MM.1S (cell line): Measurements from ENCODE around the gene PTPRD.

Experiments
- DNase-seq: peaks from one replicate; pipeline ENCODE4 v3.0.0-alpha.2; 2015
- H2AFZ ChIP-seq: fragments of 300-600 bp; sonication (generic); 2 replicates; pipeline ENCODE4 v1.6.0; 2016; ENCODE audit warnings: antibody characterized with exemption, low read length
- H3F3A ChIP-seq: fragments of 300-600 bp; sonication (generic); 2 replicates; pipeline ENCODE4 v1.6.1; 2016; ENCODE audit warnings: mild to moderate bottlenecking, antibody characterized with exemption, low read length, moderate library complexity, mixed read lengths; ENCODE audit not compliant: insufficient read depth
- H3K27ac ChIP-seq: fragments of 300-600 bp; sonication (generic); 2 replicates; pipeline ENCODE4 v1.5.1; 2016; ENCODE audit warnings: mild to moderate bottlenecking, low read length
- H3K27me3 ChIP-seq: fragments of 300-600 bp; sonication (generic); replicated peaks from 2 replicates; pipeline ENCODE4 v1.6.0; 2016; ENCODE audit warnings: low read length; ENCODE audit not compliant: insufficient read depth
- H3K36me3 ChIP-seq: fragments of 300-600 bp; sonication (generic); replicated peaks from 2 replicates; pipeline ENCODE4 v1.6.1; 2016; ENCODE audit warnings: mild to moderate bottlenecking, low read length, mixed read lengths; ENCODE audit not compliant: insufficient read depth
- H3K4me1 ChIP-seq: fragments of 300-600 bp; sonication (generic); 2 replicates; pipeline ENCODE4 v1.6.1; 2016; ENCODE audit warnings: low read length, mixed read lengths
- H3K4me2 ChIP-seq: fragments of 300-600 bp; sonication (generic); 2 replicates; pipeline ENCODE4 v1.6.0; 2016; ENCODE audit warnings: low read depth, low read length
- H3K4me3 ChIP-seq: fragments of 300-600 bp; sonication (generic); 2 replicates; pipeline ENCODE4 v1.5.1; 2016; ENCODE audit warnings: low read length, mixed read lengths
- H3K79me2 ChIP-seq: fragments of 300-600 bp; sonication (generic); 2 replicates; pipeline ENCODE4 v1.6.1; 2016; ENCODE audit warnings: mixed run types, low read length, mixed read lengths
- H3K9ac ChIP-seq: fragments of 300-600 bp; sonication (generic); 2 replicates; pipeline ENCODE4 v1.6.1; 2016; ENCODE audit warnings: low read length, mixed read lengths
- H3K9me2 ChIP-seq: fragments of 300-600 bp; sonication (generic); replicated peaks from 2 replicates; pipeline ENCODE4 v1.6.1; 2016; ENCODE audit warnings: mild to moderate bottlenecking, low read length, mixed read lengths; ENCODE audit not compliant: insufficient read depth
- H3K9me3 ChIP-seq: fragments of 300-600 bp; sonication (generic); replicated peaks from 2 replicates; pipeline ENCODE4 v1.6.1; 2016; ENCODE audit warnings: mild to moderate bottlenecking, low read length, mixed read lengths; ENCODE audit not compliant: insufficient read depth
- H4K20me1 ChIP-seq: fragments of 300-600 bp; sonication (generic); 2 replicates; pipeline ENCODE4 v1.6.1; 2016; ENCODE audit warnings: mild to moderate bottlenecking, low read length, moderate library complexity, mixed read lengths; ENCODE audit not compliant: insufficient read depth
- CTCF ChIP-seq: fragments of 300-600 bp; sonication (generic); IDR thresholded peaks from 2 replicates; pipeline ENCODE4 v1.5.1; 2016; ENCODE audit warnings: antibody characterized with exemption, low read length, mixed read lengths
- EZH2 ChIP-seq: fragments of 300-600 bp; sonication (generic); optimal IDR thresholded peaks from 2 replicates; pipeline ENCODE3; 2017; ENCODE audit warnings: low read depth, mild to moderate bottlenecking, antibody characterized with exemption, low read length, mixed read lengths
- EZH2phosphoT487 ChIP-seq: fragments of 300-600 bp; sonication (generic); IDR thresholded peaks from 2 replicates; pipeline ENCODE4 v1.6.1; 2018; ENCODE audit warnings: antibody characterized with exemption, low read length

Gene PTPRD

DNA sequence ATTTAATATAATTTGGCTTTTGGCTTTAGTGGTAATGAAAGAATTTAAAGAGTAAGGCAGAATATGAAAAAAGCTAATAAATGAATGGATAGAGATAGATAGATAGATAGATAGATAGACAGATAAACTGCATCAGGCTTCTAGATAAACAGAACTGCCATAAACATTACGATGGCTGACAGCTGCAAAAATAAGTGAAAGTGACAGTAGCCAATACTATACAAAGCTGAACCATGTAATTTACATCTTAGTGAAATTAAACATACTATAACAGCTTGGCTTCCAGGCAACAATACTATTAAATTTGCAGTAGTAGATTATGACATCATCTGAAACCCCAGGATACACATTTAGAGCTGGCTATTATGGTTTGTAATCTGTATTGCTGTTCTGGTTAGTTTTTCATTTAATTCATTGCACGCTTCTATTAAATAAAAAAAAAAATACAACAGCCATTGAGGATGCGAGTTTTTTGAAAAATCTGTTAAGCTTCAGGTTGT, 1354.8 kb downstream of the PTPRD start:
- Histone ChIP-seq H3K4me3 (no peak overlapping the region), H3F3A (no peaks in the 10 kb centered on the region), H3K4me1 (no peaks in the 10 kb centered on the region), H3K36me3 (no peaks in the 10 kb centered on the region), H3K9ac (no peak overlapping the region), H3K4me2 (no peak overlapping the region), H3K27ac (no peak overlapping the region), H3K79me2 (no peaks in the 10 kb centered on the region), H4K20me1 (no peaks in the 10 kb centered on the region), H3K27me3 (no peaks in the 10 kb centered on the region), H3K9me3 (no peaks in the 10 kb centered on the region), H2AFZ (no peak overlapping the region), H3K9me2 (no peaks in the 10 kb centered on the region)
- DNase-seq: no peak
- TF ChIP-seq EZH2: no peak
- no peak for TF ChIP-seq EZH2phosphoT487
- TF ChIP-seq CTCF: no peak

- Histone ChIP-seq H3F3A (no peaks in the 10 kb centered on the region), H4K20me1 (no peaks in the 10 kb centered on the region), H3K36me3 (no peaks in the 10 kb centered on the region), H3K9me2 (no peaks in the 10 kb centered on the region), H3K79me2 (no peaks in the 10 kb centered on the region), H3K27ac (no peak overlapping the region), H3K27me3 (no peaks in the 10 kb centered on the region), H3K9ac (no peak overlapping the region), H3K4me2 (no peak overlapping the region), H3K4me1 (no peaks in the 10 kb centered on the region), H3K9me3 (no peaks in the 10 kb centered on the region), H2AFZ (no peak overlapping the region), H3K4me3 (no peak overlapping the region)
- TF ChIP-seq CTCF: no peak
- TF ChIP-seq EZH2: no peak
- no peak for TF ChIP-seq EZH2phosphoT487
- DNase-seq: no peak
Observed at GRCh38 chr9:9246726-9247125, 1366.1 kb downstream of the PTPRD start.

- Histone ChIP-seq H3F3A (no peaks in the 10 kb centered on the region), H3K27me3 (no peaks in the 10 kb centered on the region), H3K4me1 (no peaks in the 10 kb centered on the region), H3K9me2 (no peaks in the 10 kb centered on the region), H3K36me3 (no peaks in the 10 kb centered on the region), H3K27ac (no peak overlapping the region), H3K4me2 (no peak overlapping the region), H3K4me3 (no peak overlapping the region), H4K20me1 (no peaks in the 10 kb centered on the region), H2AFZ (no peak overlapping the region), H3K9me3 (no peaks in the 10 kb centered on the region), H3K79me2 (no peaks in the 10 kb centered on the region), H3K9ac (no peak overlapping the region)
- no peak for DNase-seq
- TF ChIP-seq CTCF (no peak), EZH2 (no peak), EZH2phosphoT487 (no peak)
Observed at GRCh38 chr9:9231946-9232345, 1380.9 kb downstream of the PTPRD start.
